CD4-positive, alpha-beta T cell treated with Interleukin-15 for 4 hours (primary cell): Measurements from ENCODE around the gene TEX261.

Experiments
- DNase-seq: peaks from one replicate; pipeline ENCODE4 v3.0.0-alpha.2; 2020; ENCODE audit warnings: low spot score

The TEX261 gene

DNA sequence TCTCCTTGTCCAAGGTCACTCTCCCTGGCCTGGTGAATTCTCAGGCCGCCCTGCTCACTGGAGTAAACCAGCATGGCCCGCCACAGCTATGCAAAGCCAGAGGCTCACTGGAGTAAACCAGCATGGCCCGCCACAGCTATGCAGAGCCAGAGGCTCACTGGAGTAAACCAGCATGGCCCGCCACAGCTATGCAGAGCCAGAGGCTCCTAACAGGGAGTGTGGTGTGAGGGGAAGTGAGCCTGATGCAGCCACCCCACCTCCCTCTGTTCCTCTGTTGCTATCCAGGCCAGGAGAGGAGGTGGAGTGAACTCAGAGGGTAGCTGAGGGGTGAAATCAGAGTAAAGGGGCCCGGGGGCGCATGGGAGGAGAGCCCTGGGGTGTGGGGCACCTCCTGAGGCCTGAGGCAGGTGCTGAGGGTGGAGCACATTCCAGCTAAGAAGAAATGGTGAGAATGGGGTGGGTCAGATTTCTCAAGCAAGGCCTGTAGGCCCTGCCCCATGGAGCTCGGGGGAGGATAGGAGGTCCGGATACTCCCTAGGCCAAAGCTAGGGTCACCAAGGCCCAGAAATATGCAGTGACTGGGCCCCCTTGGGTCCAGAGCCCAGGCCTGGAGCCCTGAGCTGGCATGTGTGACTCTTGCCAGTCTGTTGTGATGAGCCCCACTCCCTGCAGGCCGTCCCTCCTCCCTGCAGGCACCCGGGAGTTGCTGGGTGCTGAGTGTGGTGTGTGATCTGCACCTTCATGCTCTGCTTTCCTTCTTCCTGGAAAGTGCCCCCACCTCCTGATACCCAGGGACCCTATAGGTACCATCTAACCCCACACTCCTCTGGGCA, 57.5 kb downstream of the TEX261 start:
- DNase-seq = no peak

- no peak for DNase-seq
Measured at GRCh38 chr2:70936165-70936978, 58.3 kb downstream of the TEX261 start.
